Smooth muscle cell (in vitro differentiated cells): ENCODE data around the gene SEPTIN2. TPM values are rescaled to one million over a fixed set of nuclear protein-coding genes. Genes with fewer than 3 reads are reported as not detected.
A peak's percentile ranks its signal among the peaks of the same experiment; 100 is the strongest.

Experiments used
- DNase-seq: peaks from one replicate; lab custom pipeline; 2025; ENCODE audit not compliant: unreplicated experiment; lab: John Stamatoyannopoulos, UW
- H2AFZ ChIP-seq: fragments of 200-600 bp; sonication (generic); 2 replicates; pipeline ENCODE4 v1.6.0; 2016; ENCODE audit warnings: antibody characterized with exemption, low read depth, mild to moderate bottlenecking
- H3F3A ChIP-seq: fragments of 200-600 bp; sonication (generic); 2 replicates; pipeline ENCODE4 v1.6.0; 2017; ENCODE audit warnings: antibody characterized with exemption, low read depth
- H3K27ac ChIP-seq: fragments of 200-600 bp; sonication (generic); 2 replicates; pipeline ENCODE4 v1.5.1; 2016; ENCODE audit warnings: low read depth, mild to moderate bottlenecking
- H3K27me3 ChIP-seq: fragments of 200-600 bp; sonication (generic); 2 replicates; pipeline ENCODE4 v1.6.1; 2016; ENCODE audit warnings: low read depth, mild to moderate bottlenecking
- H3K36me3 ChIP-seq: fragments of 200-600 bp; sonication (generic); 2 replicates; pipeline ENCODE4 v1.5.1; 2016; ENCODE audit warnings: low read depth
- H3K4me1 ChIP-seq: fragments of 200-600 bp; sonication (generic); 2 replicates; pipeline ENCODE4 v1.5.1; 2016; ENCODE audit warnings: low read depth
- H3K4me2 ChIP-seq: fragments of 200-600 bp; sonication (generic); 2 replicates; pipeline ENCODE4 v1.6.0; 2016; ENCODE audit warnings: mild to moderate bottlenecking
- H3K4me3 ChIP-seq: fragments of 200-600 bp; sonication (generic); 2 replicates; pipeline ENCODE4 v1.5.1; 2016; ENCODE audit warnings: mild to moderate bottlenecking
- H3K79me2 ChIP-seq: fragments of 200-600 bp; sonication (generic); 2 replicates; pipeline ENCODE4 v1.6.0; 2016; ENCODE audit warnings: low read depth, mild to moderate bottlenecking
- H3K9ac ChIP-seq: fragments of 200-600 bp; sonication (generic); 2 replicates; pipeline ENCODE4 v1.6.0; 2016; ENCODE audit warnings: low read depth
- H3K9me3 ChIP-seq: fragments of 200-600 bp; sonication (generic); replicated peaks from 2 replicates; pipeline ENCODE4 v1.5.1; 2016; ENCODE audit warnings: low read depth
- H4K20me1 ChIP-seq: fragments of 200-600 bp; sonication (generic); 2 replicates; pipeline ENCODE4 v1.6.0; 2016; ENCODE audit warnings: low read depth
- CTCF ChIP-seq: fragments of 200-600 bp; sonication (generic); IDR thresholded peaks from 2 replicates; pipeline ENCODE4 v1.5.1; 2017; ENCODE audit warnings: borderline replicate concordance, mild to moderate bottlenecking, antibody characterized with exemption; ENCODE audit not compliant: insufficient read depth, poor library complexity, severe bottlenecking
- WGBS: methylation state at CpG from one replicate; pipeline ENCODE4 v1.1.7; 2016; ENCODE audit warnings: low lambda C conversion rate; 5-methylcytosine and 5-hydroxymethylcytosine counted together
- polyA plus RNA-seq: library from polyadenylated mRNA; unstranded; fragments of >200 nt; fragmentation: Nextera tagmentation; extraction: Ambion mirVana; gene quantifications from 2 replicates; pipeline ENCODE4 v1.2.1, GENCODE V29; 2016
- total RNA-seq: library from RNA; depleted of rRNA; stranded (reverse); fragments of >200 nt; gene quantifications from 2 replicates; pipeline ENCODE4 v1.2.3, GENCODE V29; 2014

SEPTIN2 gene
- total and polyA plus RNA-seq, 2 experiments from 2014 or later, result 344 to 443 TPM

- Histone ChIP-seq H3K4me1 (peaks cover 33% of the 10 kb centered on the region), H3K9ac (peak overlapping the region; percentile 98), H3K4me3 (peak overlapping the region; percentile 98), H3K79me2 (peaks cover 91% of the 10 kb centered on the region), H3K36me3 (no peaks in the 10 kb centered on the region), H4K20me1 (peaks cover 59% of the 10 kb centered on the region), H2AFZ (peak overlapping the region; percentile 20), H3K27me3 (no peaks in the 10 kb centered on the region), H3K9me3 (no peaks in the 10 kb centered on the region), H3K4me2 (peak overlapping the region; percentile 87), H3K27ac (peak overlapping the region; percentile 99), H3F3A (peaks cover 14% of the 10 kb centered on the region)
- no peak for DNase-seq
- TF ChIP-seq CTCF, result no peak
- 4% methylated on average over 34 of the region's 38 CpGs for WGBS
Observed at GRCh38 chr2:241314226-241315092, 1.3 kb upstream of the SEPTIN2 start.

- peak; percentile 99 for DNase-seq
- Histone ChIP-seq H3K79me2 (peaks cover 91% of the 10 kb centered on the region), H3F3A (peaks cover 14% of the 10 kb centered on the region), H3K9me3 (no peaks in the 10 kb centered on the region), H3K9ac (peak within 1 kb of the TSS; percentile 98), H3K4me1 (peaks cover 36% of the 10 kb centered on the region), H2AFZ (peak within 1 kb of the TSS; percentile 91), H3K4me2 (peak within 1 kb of the TSS; percentile 93), H3K27me3 (no peaks in the 10 kb centered on the region), H3K4me3 (peak within 1 kb of the TSS; percentile 98), H3K36me3 (no peaks in the 10 kb centered on the region), H4K20me1 (peaks cover 59% of the 10 kb centered on the region), H3K27ac (peak within 1 kb of the TSS; percentile 99)
- WGBS, result 1% methylated on average over 65 of the region's 73 CpGs
- peak; percentile 33 for TF ChIP-seq CTCF
Observed at GRCh38 chr2:241315093-241315878, 439 bp upstream of the SEPTIN2 start, which contains the start of gene HDLBP. Gene HDLBP, minus strand, starts transcription at chr2:241315672. Its CDS starts 48,803 bp downstream, at chr2:241266869.

- peaks cover 59% of the 10 kb centered on the region for H4K20me1 ChIP-seq
- H2AFZ ChIP-seq, result no peak overlapping the region
- no peak for DNase-seq
- no peak for TF ChIP-seq CTCF
- peak overlapping the region; percentile 95 for H3K9ac ChIP-seq
- peaks cover 2% of the 10 kb centered on the region for H3F3A ChIP-seq
- peaks cover 91% of the 10 kb centered on the region for H3K79me2 ChIP-seq
- peak overlapping the region; percentile 93 for H3K4me2 ChIP-seq
- no peaks in the 10 kb centered on the region for H3K9me3 ChIP-seq
- H3K27ac ChIP-seq, result peak overlapping the region; percentile 99
- H3K27me3 ChIP-seq, result no peaks in the 10 kb centered on the region
- peak overlapping the region; percentile 98 for H3K4me3 ChIP-seq
- WGBS, result 12% methylated on average over 4 of the region's 4 CpGs
- H3K36me3 ChIP-seq, result no peaks in the 10 kb centered on the region
- H3K4me1 ChIP-seq, result peaks cover 44% of the 10 kb centered on the region
Observed at GRCh38 chr2:241316825-241317224, 1.1 kb downstream of the SEPTIN2 start.
